ENCODE data around the gene BAK1.

DNA sequence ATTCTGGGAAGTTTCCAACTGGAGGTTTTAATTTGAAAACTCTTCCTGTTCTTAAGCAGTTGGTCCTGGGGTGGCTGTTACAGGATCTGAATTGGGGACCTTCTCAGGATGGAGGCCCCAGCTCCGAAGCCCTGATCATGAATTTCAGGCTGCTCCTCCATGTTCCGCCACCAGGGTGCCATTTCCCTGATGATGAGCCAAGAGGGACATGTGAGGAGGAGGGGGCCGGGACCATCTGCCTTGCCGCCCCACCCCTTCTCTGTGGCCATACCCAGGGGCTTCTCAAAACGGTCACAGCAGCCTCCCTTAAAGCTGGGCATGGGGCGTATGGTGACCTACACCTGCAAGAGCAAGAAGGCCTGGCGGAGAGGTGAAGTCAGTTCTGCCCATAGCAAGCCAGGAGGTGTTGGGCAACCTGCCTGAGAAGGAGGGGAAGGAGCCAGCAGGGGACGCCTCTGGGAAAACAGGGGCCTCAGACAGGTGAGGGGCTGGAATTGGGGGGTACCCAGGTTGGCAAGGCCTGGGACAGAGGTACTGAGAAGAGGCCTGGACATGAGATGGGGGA is 3.6 kb upstream of the BAK1 start:
- TF ChIP-seq POLR2A (IDR thresholded peaks at IDR 0.05; ENCODE audit: low read length): no peak
- no peak for TF ChIP-seq GATA1 (IDR thresholded peaks at IDR 0.05; ENCODE audit: low read depth, low read length)

Measured in erythroblast (primary cell).